Adrenal gland (tissue), 5 donors: Measurements from ENCODE around the gene RNF220.

Experiments used
- CTCF ChIP-seq, 6 experiments: fragments of 450-650 bp in 4 of 6; fragments of 200-600 bp in 2 of 6; sonication (generic) in 1 of 6; IDR thresholded peaks; 1 replicate in 5 of 6; 2 replicates in 1 of 6; pipeline versions ENCODE4 v1.5.1 to v1.8.0; 2016 to 2021; ENCODE audit warnings: antibody characterized with exemption in 6 of 6, mild to moderate bottlenecking in 2 of 6, moderate library complexity in 1 of 6
- POLR2A ChIP-seq, 2 donors: fragments of 450-650 bp; IDR thresholded peaks; one replicate each; pipeline ENCODE4 v1.6.1; 2017; ENCODE audit warnings: antibody characterized with exemption in 2 of 2, mild to moderate bottlenecking in 2 of 2, moderate library complexity in 1 of 2
- donor health status: DM: no; HTN: no; CAD: no.

- TF ChIP-seq CTCF (IDR thresholded peaks at IDR 0.05) = no peak
- no peak for TF ChIP-seq POLR2A (IDR thresholded peaks at IDR 0.05)
Observed at GRCh38 chr1:44581205-44581604, 176.2 kb downstream of the RNF220 start.
